Smooth muscle cell of the umbilical artery (primary cell): ENCODE measurements around the gene CCDC73. TPM values are rescaled to one million over a fixed set of nuclear protein-coding genes. Genes with fewer than 3 reads are reported as not detected.

Source experiments
- total RNA-seq: library from RNA; depleted of rRNA; stranded (reverse); fragments of >200 nt; gene quantifications from 2 replicates; pipeline ENCODE4 v1.2.3, GENCODE V29; 2014

The CCDC73 gene
- total RNA-seq = not detected in 2 replicates

DNA sequence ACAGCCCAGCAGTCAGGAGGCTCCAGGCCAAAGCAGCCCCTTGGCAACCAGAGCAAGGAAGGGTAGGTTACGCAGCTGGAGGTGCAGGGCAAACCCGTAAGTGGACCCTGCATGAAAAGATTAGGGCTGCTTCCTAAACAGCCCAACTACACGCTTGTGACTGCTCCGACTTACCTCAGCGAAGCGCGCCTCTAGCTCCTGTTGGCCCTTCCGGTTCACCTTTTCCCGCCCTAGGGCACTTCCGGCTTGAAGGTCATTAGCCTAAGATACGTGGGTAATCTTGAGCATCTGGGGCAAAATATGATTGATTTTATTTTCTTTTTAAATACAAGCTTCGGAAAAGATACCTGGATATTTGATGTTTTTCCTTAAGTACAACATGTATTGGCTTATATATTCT, at the start of gene CCDC73:
TSS of gene CCDC73 (minus strand) at position 224 of the 400 bp plus-strand sequence. CDS start 34,419 bp downstream, outside the sequence.

GRCh38 chr11:32829680-32830412, 35.4 kb upstream of the CCDC73 start, which contains the start of gene PRRG4:
TSS of gene PRRG4 (plus strand) at chr11:32829927. CDS start at chr11:32830530, 603 bp downstream.

DNA sequence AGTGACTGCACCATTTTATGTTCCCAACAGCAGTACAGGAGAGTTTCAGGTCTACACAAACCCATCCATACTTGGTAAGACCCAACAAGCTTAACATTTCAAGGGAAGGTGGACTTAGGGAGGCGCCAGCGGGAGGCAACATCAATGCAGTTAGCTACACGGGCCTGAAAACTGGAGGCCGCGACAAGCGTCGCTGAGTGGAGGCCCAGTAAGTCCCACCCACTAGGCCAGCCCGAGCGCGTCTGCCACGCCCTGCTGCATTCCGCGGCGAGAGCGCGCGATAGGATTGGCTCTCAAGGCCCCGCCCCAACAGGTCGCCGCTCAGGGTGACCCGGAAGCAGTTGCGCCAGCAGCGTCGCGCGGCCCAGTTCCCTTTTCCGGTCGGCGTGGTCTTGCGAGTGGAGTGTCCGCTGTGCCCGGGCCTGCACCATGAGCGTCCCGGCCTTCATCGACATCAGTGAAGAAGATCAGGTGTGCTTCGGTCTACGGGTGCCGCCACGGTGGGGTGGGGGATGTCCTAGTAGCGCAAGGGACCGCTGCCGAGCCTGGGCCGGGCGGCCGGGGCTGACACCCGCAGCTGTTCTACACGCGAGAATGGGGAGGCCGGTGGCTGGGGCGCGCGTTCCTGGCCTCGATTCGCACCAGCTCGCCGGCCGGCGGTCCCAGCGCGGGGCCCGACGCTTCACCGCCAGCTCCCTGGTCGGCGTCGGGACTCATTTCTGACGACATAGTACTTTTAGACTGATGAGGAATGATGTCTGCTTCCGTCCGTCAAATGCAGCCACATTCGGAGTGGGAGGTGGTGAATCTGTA, 210.8 kb downstream of the CCDC73 start, which contains the start of gene EIF3M:
TSS of gene EIF3M (plus strand) at position 373 of the 813 bp plus-strand sequence. CDS start at position 430, 57 bp downstream.

Other genes with a start within 250 kb of the CCDC73 start
- 638 and 645 TPM in 2 replicates for gene EIF3M, start 210.8 kb downstream of the CCDC73 start, total RNA-seq
- gene PRRG4, start 35.3 kb upstream of the CCDC73 start, total RNA-seq = under 0.01 and 0.09 TPM in 2 replicates
- 16.6 and 35.5 TPM in 2 replicates for gene QSER1, start 98.1 kb upstream of the CCDC73 start, total RNA-seq
- gene DEPDC7, start 221.2 kb upstream of the CCDC73 start, total RNA-seq = 6.5 and 8.9 TPM in 2 replicates
- 25.2 and 36.1 TPM in 2 replicates for gene TCP11L1, start 244.9 kb upstream of the CCDC73 start, total RNA-seq